Lower lobe of right lung (tissue), 2 donors: ENCODE results near the gene TRAPPC2L. TPM values are rescaled to one million over a fixed set of nuclear protein-coding genes. Genes with fewer than 3 reads are reported as not detected.
A peak's percentile ranks its signal among the peaks of the same experiment; 100 is the strongest.

Source experiments
- ATAC-seq, 2 donors: fragments of 200-7000 bp; cut with Tn5 transposase; one replicate each; pipeline ENCODE4 v1.9.1; 2020 to 2022; ENCODE audit warnings: mild to moderate bottlenecking in 2 of 2, moderate library complexity in 2 of 2
- DNase-seq: peaks from one replicate; pipeline ENCODE4 v3.0.0-alpha.2; 2020
- H3K27ac ChIP-seq: fragments of 200-600 bp; one replicate; pipeline ENCODE4 v1.8.0; 2022
- H3K27me3 ChIP-seq: fragments of 200-600 bp; one replicate; pipeline ENCODE4 v1.8.0; 2022; ENCODE audit warnings: low read depth
- H3K36me3 ChIP-seq: fragments of 200-600 bp; one replicate; pipeline ENCODE4 v1.8.0; 2022; ENCODE audit warnings: mild to moderate bottlenecking
- H3K4me1 ChIP-seq: fragments of 200-600 bp; one replicate; pipeline ENCODE4 v1.8.0; 2022
- H3K4me3 ChIP-seq: fragments of 200-600 bp; one replicate; pipeline ENCODE4 v1.8.0; 2022; ENCODE audit warnings: mild to moderate bottlenecking
- H3K9me3 ChIP-seq: fragments of 200-600 bp; one replicate; pipeline ENCODE4 v1.8.0; 2022
- CTCF ChIP-seq: fragments of 200-600 bp; IDR thresholded peaks from one replicate; pipeline ENCODE4 v1.8.0; 2022; ENCODE audit warnings: antibody characterized with exemption, mild to moderate bottlenecking
- intact Hi-C: fragments of 100-400 bp; cut with DNase I; formaldehyde crosslinking; loops from one replicate; pipeline ENCODE4 v1.11.0; 2022
- total RNA-seq: library from RNA; stranded (reverse); fragmentation: NEBNext Ultra II Directional; extraction: Animal tissue kit (Norgen Biotek cat#: 25700); gene quantifications from one replicate; pipeline ENCODE4 v1.2.1, GENCODE V29; 2021
- donor health status: DM: no; HTN: yes; CAD: no; lungs with severe emphysema.

TRAPPC2L gene
- total RNA-seq, 1 donor from 2014 or later, result 51.4 TPM

GRCh38 chr16:88826070-88826840 lies 30.7 kb upstream of the TRAPPC2L start:
- intact Hi-C loops, result no loop called here
- no peak overlapping the region for H3K4me3 ChIP-seq
- H3K27me3 ChIP-seq, result no peaks in the 10 kb centered on the region
- TF ChIP-seq CTCF, result no peak
- no peak overlapping the region for H3K27ac ChIP-seq
- no peaks in the 10 kb centered on the region for H3K4me1 ChIP-seq
- ATAC-seq (no peak), DNase-seq (no peak)
- H3K36me3 ChIP-seq, result peaks cover 50% of the 10 kb centered on the region
- H3K9me3 ChIP-seq, result no peaks in the 10 kb centered on the region

GRCh38 chr16:88827727-88828126 lies 29.2 kb upstream of the TRAPPC2L start:
- ATAC-seq (no peak), DNase-seq (no peak)
- Histone ChIP-seq H3K27ac (no peak overlapping the region), H3K4me3 (no peak overlapping the region), H3K27me3 (no peaks in the 10 kb centered on the region), H3K4me1 (no peaks in the 10 kb centered on the region), H3K9me3 (no peaks in the 10 kb centered on the region), H3K36me3 (peaks cover 36% of the 10 kb centered on the region)
- no peak for TF ChIP-seq CTCF
- intact Hi-C loops, result no loop called here

DNA sequence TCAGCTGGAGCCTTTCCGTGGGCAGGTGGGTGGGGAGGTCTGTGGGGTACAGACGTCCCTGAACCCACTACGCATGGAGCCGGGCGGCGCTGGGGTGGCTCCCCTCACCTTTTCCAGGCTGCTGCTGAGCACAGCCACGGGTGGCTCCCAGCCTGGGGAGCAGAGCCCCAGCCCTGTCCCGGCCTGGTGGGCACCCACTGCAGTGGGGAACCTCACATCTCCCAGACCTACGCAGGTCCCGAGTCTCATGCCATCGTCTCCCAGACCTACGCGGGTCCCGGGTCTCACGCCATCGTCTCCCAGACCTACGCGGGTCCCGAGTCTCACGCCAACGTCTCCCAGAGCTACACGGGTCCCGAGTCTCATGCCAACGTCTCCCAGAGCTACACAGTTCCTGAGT lies 28.2 kb upstream of the TRAPPC2L start:
- no peaks in the 10 kb centered on the region for H3K4me1 ChIP-seq
- DNase-seq, result no peak

GRCh38 chr16:88830258-88830657 lies 26.7 kb upstream of the TRAPPC2L start:
- no peak for TF ChIP-seq CTCF
- H3K4me3 ChIP-seq, result no peak overlapping the region
- H3K27ac ChIP-seq, result no peak overlapping the region
- intact Hi-C loops, result no loop called here
- DNase-seq (no peak), ATAC-seq (peak; percentile 24 to 60)
- no peaks in the 10 kb centered on the region for H3K9me3 ChIP-seq
- peaks cover 28% of the 10 kb centered on the region for H3K36me3 ChIP-seq
- H3K4me1 ChIP-seq, result no peaks in the 10 kb centered on the region
- no peaks in the 10 kb centered on the region for H3K27me3 ChIP-seq

More for the DNA sequence above, 28.2 kb upstream of the TRAPPC2L start:
- H3K27ac ChIP-seq, result no peak overlapping the region
- no peak for TF ChIP-seq CTCF
- ATAC-seq, result no peak
- intact Hi-C loops, result no loop called here
- H3K4me3 ChIP-seq, result no peak overlapping the region
- peaks cover 31% of the 10 kb centered on the region for H3K36me3 ChIP-seq
- no peaks in the 10 kb centered on the region for H3K9me3 ChIP-seq
- H3K27me3 ChIP-seq, result no peaks in the 10 kb centered on the region

DNA sequence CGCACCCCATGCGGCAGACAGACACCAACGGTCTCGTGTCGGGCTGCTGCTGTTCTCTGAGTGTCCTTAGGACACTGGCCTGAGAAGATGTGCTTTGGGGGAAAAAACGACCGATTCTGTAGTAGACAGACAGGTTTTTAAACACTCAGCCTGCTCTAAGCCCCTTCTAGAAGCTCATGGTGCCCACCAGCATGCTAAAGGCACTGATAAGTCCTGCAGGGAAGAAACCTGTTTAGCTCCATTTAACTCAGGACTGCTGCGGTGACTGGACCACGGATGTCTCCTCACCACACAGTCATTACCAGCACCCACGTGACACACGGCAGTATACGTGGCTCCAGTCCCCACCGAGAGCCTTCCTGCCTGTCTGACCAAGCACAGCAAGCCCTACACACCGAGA lies 26.1 kb upstream of the TRAPPC2L start:
- no peak for ATAC-seq
- Histone ChIP-seq H3K4me3 (no peak overlapping the region), H3K27me3 (no peaks in the 10 kb centered on the region), H3K27ac (no peak overlapping the region), H3K9me3 (no peaks in the 10 kb centered on the region), H3K36me3 (peaks cover 33% of the 10 kb centered on the region), H3K4me1 (no peaks in the 10 kb centered on the region)
- intact Hi-C loops, result no loop called here
- TF ChIP-seq CTCF, result no peak
- DNase-seq, result no peak
